H9 (cell line): Measurements from ENCODE around the gene TPD52L1. TPM values are rescaled to one million over a fixed set of nuclear protein-coding genes. Genes with fewer than 3 reads are reported as not detected.

Experiments used
- DNase-seq: peaks from one replicate; pipeline ENCODE4 v3.0.0-alpha.2; 2017
- H2AFZ ChIP-seq: one replicate; pipeline ENCODE4 v1.6.1; 2013; ENCODE audit warnings: mild to moderate bottlenecking, low read length, control low read depth, moderate library complexity
- H2AK5ac ChIP-seq: 2 replicates; pipeline ENCODE4 v1.6.1; 2013; ENCODE audit warnings: low read length, control low read depth, mixed read lengths; ENCODE audit not compliant: insufficient read length
- H2BK120ac ChIP-seq: one replicate; pipeline ENCODE4 v1.6.1; 2013; ENCODE audit warnings: low read depth, mild to moderate bottlenecking, low read length, control low read depth, inconsistent platforms; ENCODE audit not compliant: poor library complexity, severe bottlenecking
- H2BK12ac ChIP-seq: 2 replicates; pipeline ENCODE4 v1.6.1; 2013; ENCODE audit warnings: low read length, control low read depth, mixed read lengths, low read depth; ENCODE audit not compliant: insufficient read length
- H2BK15ac ChIP-seq: 2 replicates; pipeline ENCODE4 v1.6.1; 2013; ENCODE audit warnings: low read depth, low read length, control low read depth
- H2BK20ac ChIP-seq: one replicate; pipeline ENCODE4 v1.6.1; 2013; ENCODE audit warnings: low read depth, mild to moderate bottlenecking, low read length, control low read depth, inconsistent platforms; ENCODE audit not compliant: poor library complexity, severe bottlenecking
- H2BK5ac ChIP-seq: 2 replicates; pipeline ENCODE4 v1.6.1; 2013; ENCODE audit warnings: low read length, control low read depth, mixed read lengths; ENCODE audit not compliant: insufficient read length
- H3K14ac ChIP-seq: 2 replicates; pipeline ENCODE4 v1.6.1; 2013; ENCODE audit warnings: low read length, control low read depth; ENCODE audit not compliant: insufficient read depth
- H3K18ac ChIP-seq: 2 replicates; pipeline ENCODE4 v1.6.1; 2013; ENCODE audit warnings: low read depth, mild to moderate bottlenecking, mixed read lengths, low read length, control low read depth; ENCODE audit not compliant: insufficient read length
- H3K23ac ChIP-seq: 2 replicates; pipeline ENCODE4 v1.6.1; 2013; ENCODE audit warnings: low read length, control low read depth, mixed read lengths, low read depth; ENCODE audit not compliant: insufficient read length
- H3K23me2 ChIP-seq: 2 replicates; pipeline ENCODE4 v1.6.1; 2013; ENCODE audit warnings: low read depth, mild to moderate bottlenecking, mixed read lengths, low read length, control low read depth; ENCODE audit not compliant: insufficient read length, poor library complexity, severe bottlenecking
- H3K27ac ChIP-seq: 2 replicates; pipeline ENCODE4 v1.5.1; 2013; ENCODE audit warnings: low read length, control low read depth, mixed read lengths, low read depth; ENCODE audit not compliant: insufficient read length
- H3K27me3 ChIP-seq: 2 replicates; pipeline ENCODE4 v1.6.1; 2013; ENCODE audit warnings: low read length, control low read depth, inconsistent platforms; ENCODE audit not compliant: insufficient read depth
- H3K4ac ChIP-seq: 2 replicates; pipeline ENCODE4 v1.6.1; 2013; ENCODE audit warnings: low read depth, mild to moderate bottlenecking, control low read depth, inconsistent platforms, low read length, moderate library complexity
- H3K4me1 ChIP-seq: 2 replicates; pipeline ENCODE4 v1.6.1; 2013; ENCODE audit warnings: low read length, control low read depth, inconsistent platforms; ENCODE audit not compliant: insufficient read depth
- H3K4me2 ChIP-seq: 2 replicates; pipeline ENCODE4 v1.6.1; 2013; ENCODE audit warnings: low read length, control low read depth, mixed read lengths; ENCODE audit not compliant: insufficient read length, insufficient read depth
- H3K56ac ChIP-seq: 2 replicates; pipeline ENCODE4 v1.6.1; 2013; ENCODE audit warnings: low read depth, mild to moderate bottlenecking, mixed read lengths, low read length, control low read depth; ENCODE audit not compliant: insufficient read length
- H3K79me1 ChIP-seq: 2 replicates; pipeline ENCODE4 v1.6.1; 2013; ENCODE audit warnings: low read depth, mild to moderate bottlenecking, moderate library complexity, low read length, control low read depth, inconsistent platforms; ENCODE audit not compliant: insufficient read depth, poor library complexity, severe bottlenecking
- H3K79me2 ChIP-seq: 2 replicates; pipeline ENCODE4 v1.6.1; 2013; ENCODE audit warnings: low read length, control low read depth, inconsistent platforms; ENCODE audit not compliant: insufficient read depth
- H3K9ac ChIP-seq: 2 replicates; pipeline ENCODE4 v1.6.1; 2013; ENCODE audit warnings: low read length, control low read depth, mixed read lengths; ENCODE audit not compliant: insufficient read length; ENCODE audit errors: extremely low read depth
- H3K9me3 ChIP-seq: one replicate; pipeline ENCODE4 v1.6.1; 2013; ENCODE audit warnings: low read depth, low read length, inconsistent platforms; ENCODE audit not compliant: control insufficient read depth
- H3T11ph ChIP-seq: one replicate; pipeline ENCODE4 v1.6.1; 2013; ENCODE audit warnings: mild to moderate bottlenecking, low read length, control low read depth, inconsistent platforms
- H4K20me1 ChIP-seq: one replicate; pipeline ENCODE4 v1.6.1; 2013; ENCODE audit not compliant: control insufficient read depth, insufficient read length, insufficient read depth
- H4K5ac ChIP-seq: 2 replicates; pipeline ENCODE4 v1.6.1; 2013; ENCODE audit warnings: low read depth, mild to moderate bottlenecking, mixed read lengths, low read length, control low read depth; ENCODE audit not compliant: insufficient read length
- H4K8ac ChIP-seq: replicated peaks from 2 replicates; pipeline ENCODE4 v1.6.1; 2013; ENCODE audit warnings: low read length, control low read depth, mixed read lengths, low read depth; ENCODE audit not compliant: insufficient read length
- H4K91ac ChIP-seq: 2 replicates; pipeline ENCODE4 v1.6.1; 2013; ENCODE audit warnings: low read depth, mild to moderate bottlenecking, moderate library complexity, mixed read lengths, low read length, control low read depth; ENCODE audit not compliant: insufficient read length
- H3K27ac Mint-ChIP-seq, 3 experiments: 2 replicates in 2 of 3; 3 replicates in 1 of 3; pipeline ENCODE4 v1.8.0; 2020 to 2021; ENCODE audit warnings: mixed read lengths in 3 of 3, mild to moderate bottlenecking in 1 of 3, moderate library complexity in 1 of 3
- H3K27me3 Mint-ChIP-seq: 2 replicates; pipeline ENCODE4 v1.8.0; 2021; ENCODE audit warnings: low read depth, mild to moderate bottlenecking, moderate library complexity, mixed read lengths
- H3K36me3 Mint-ChIP-seq, 3 experiments: 2 replicates in 2 of 3; 3 replicates in 1 of 3; pipeline ENCODE4 v1.8.0; 2020 to 2021; ENCODE audit warnings: low read depth in 3 of 3, mixed read lengths in 3 of 3; ENCODE audit not compliant: insufficient read depth in 1 of 3
- H3K4me1 Mint-ChIP-seq, 2 experiments: 2 replicates each; pipeline ENCODE4 v1.8.0; 2020; ENCODE audit warnings: mixed read lengths in 2 of 2
- H3K4me3 Mint-ChIP-seq, 2 experiments: 2 replicates in 1 of 2; 3 replicates in 1 of 2; pipeline ENCODE4 v1.8.0; 2020 to 2021; ENCODE audit warnings: mild to moderate bottlenecking in 2 of 2, mixed read lengths in 2 of 2, moderate library complexity in 1 of 2
- H3K9me3 Mint-ChIP-seq, 2 experiments: 2 replicates in 1 of 2; 3 replicates in 1 of 2; pipeline ENCODE4 v1.8.0; 2020; ENCODE audit warnings: mild to moderate bottlenecking in 2 of 2, mixed read lengths in 2 of 2, moderate library complexity in 1 of 2
- WGBS: extraction: QIAGEN DNeasy Blood & Tissue Kit; methylation state at CpG from one replicate; pipeline ENCODE4 v1.1.7; 2013; ENCODE audit warnings: missing lambda C conversion rate, low lambda C conversion rate, mixed read lengths; ENCODE audit not compliant: insufficient read length; ENCODE audit errors: extremely low coverage; 5-methylcytosine and 5-hydroxymethylcytosine counted together
- total RNA-seq: library from RNA; stranded (reverse); gene quantifications from 2 replicates; pipeline ENCODE4 v1.2.1, GENCODE V29; 2021
- TF ChIP-seq, protein P1 (sequence below): fragments of 200-600 bp; sonication (generic); conservative IDR thresholded peaks from 3 replicates; pipeline ENCODE4 v1.8.0; 2021; ENCODE audit warnings: antibody characterized with exemption, mild to moderate bottlenecking

TPD52L1 gene
- total RNA-seq, 1 experiment from 2014 or later = 6.6 TPM

DNA sequence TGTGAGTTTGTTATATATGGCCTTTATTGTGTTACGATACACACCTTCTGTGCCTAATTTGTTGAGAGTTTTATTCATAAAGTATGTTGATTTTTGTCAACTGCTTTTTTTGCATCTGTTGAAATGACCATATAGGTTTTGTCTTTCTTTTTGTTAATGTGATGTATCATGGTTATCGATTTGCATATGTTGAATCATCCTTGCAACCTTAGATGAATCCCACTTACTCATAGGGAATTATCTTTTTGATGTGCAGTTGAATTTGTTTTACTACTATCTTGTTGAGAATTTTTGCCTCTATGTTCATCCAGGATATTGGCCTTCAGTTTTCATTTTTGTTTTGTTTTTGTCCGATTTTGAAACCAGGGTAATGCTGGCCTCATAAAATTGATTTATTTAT lies 45.7 kb upstream of the TPD52L1 start:
- no peak overlapping the region for H3K18ac ChIP-seq

More for the DNA sequence above, 45.7 kb upstream of the TPD52L1 start:
- Histone ChIP-seq H4K91ac (no peak overlapping the region), H3K4me2 (no peak overlapping the region), H3K27me3 (no peaks in the 10 kb centered on the region), H2BK12ac (no peak overlapping the region), H4K8ac (no peak overlapping the region), H3T11ph (no peak overlapping the region), H2BK20ac (no peak overlapping the region), H2AK5ac (no peak overlapping the region), H3K4ac (no peak overlapping the region), H2BK5ac (no peak overlapping the region), H4K5ac (no peak overlapping the region), H3K79me1 (no peaks in the 10 kb centered on the region), H3K56ac (no peak overlapping the region), H2BK15ac (no peak overlapping the region), H3K14ac (no peak overlapping the region), H2AFZ (no peak overlapping the region), H3K4me1 (no peaks in the 10 kb centered on the region), H4K20me1 (no peaks in the 10 kb centered on the region), H3K23ac (no peak overlapping the region), H3K79me2 (no peaks in the 10 kb centered on the region), H3K9me3 (no peaks in the 10 kb centered on the region), H2BK120ac (no peak overlapping the region), H3K9ac (no peak overlapping the region), H3K27ac (no peak overlapping the region), H3K23me2 (no peaks in the 10 kb centered on the region)
- no peak for DNase-seq
- Mint-ChIP-seq H3K4me1 (peaks cover 18 to 21% of the 10 kb centered on the region in 2 experiments), H3K27me3 (no peaks in the 10 kb centered on the region), H3K4me3 (no peak overlapping the region), H3K36me3 (peaks cover 8 to 35% (median 13%) of the 10 kb centered on the region in 3 experiments), H3K9me3 (peaks cover 27 to 37% of the 10 kb centered on the region in 2 experiments), H3K27ac (no peak overlapping the region)
- TF ChIP-seq, protein P1, sequence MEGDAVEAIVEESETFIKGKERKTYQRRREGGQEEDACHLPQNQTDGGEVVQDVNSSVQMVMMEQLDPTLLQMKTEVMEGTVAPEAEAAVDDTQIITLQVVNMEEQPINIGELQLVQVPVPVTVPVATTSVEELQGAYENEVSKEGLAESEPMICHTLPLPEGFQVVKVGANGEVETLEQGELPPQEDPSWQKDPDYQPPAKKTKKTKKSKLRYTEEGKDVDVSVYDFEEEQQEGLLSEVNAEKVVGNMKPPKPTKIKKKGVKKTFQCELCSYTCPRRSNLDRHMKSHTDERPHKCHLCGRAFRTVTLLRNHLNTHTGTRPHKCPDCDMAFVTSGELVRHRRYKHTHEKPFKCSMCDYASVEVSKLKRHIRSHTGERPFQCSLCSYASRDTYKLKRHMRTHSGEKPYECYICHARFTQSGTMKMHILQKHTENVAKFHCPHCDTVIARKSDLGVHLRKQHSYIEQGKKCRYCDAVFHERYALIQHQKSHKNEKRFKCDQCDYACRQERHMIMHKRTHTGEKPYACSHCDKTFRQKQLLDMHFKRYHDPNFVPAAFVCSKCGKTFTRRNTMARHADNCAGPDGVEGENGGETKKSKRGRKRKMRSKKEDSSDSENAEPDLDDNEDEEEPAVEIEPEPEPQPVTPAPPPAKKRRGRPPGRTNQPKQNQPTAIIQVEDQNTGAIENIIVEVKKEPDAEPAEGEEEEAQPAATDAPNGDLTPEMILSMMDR = no peak
- WGBS = no CpG with 5 or more reads among the region's 3 CpGs
